Mesothelial cell of epicardium (in vitro differentiated cells): ENCODE results near the gene SDC4. TPM values are rescaled to one million over a fixed set of nuclear protein-coding genes. Genes with fewer than 3 reads are reported as not detected.
A peak's percentile ranks its signal among the peaks of the same experiment; 100 is the strongest.

Experiments
- DNase-seq, 2 experiments: peaks; one replicate each; pipeline ENCODE4 v3.0.0; 2021; ENCODE audit warnings: low spot score in 2 of 2; ENCODE audit not compliant: unreplicated experiment in 2 of 2
- H3K27ac Mint-ChIP-seq: 2 replicates; pipeline ENCODE4 v1.8.0; 2021; ENCODE audit warnings: mixed read lengths
- H3K27me3 Mint-ChIP-seq: 2 replicates; pipeline ENCODE4 v1.8.0; 2021; ENCODE audit warnings: low read depth, mixed read lengths
- H3K36me3 Mint-ChIP-seq: 2 replicates; pipeline ENCODE4 v1.8.0; 2021; ENCODE audit warnings: mixed read lengths
- H3K4me1 Mint-ChIP-seq: 2 replicates; pipeline ENCODE4 v1.8.0; 2021; ENCODE audit warnings: mixed read lengths
- H3K4me3 Mint-ChIP-seq: 2 replicates; pipeline ENCODE4 v1.8.0; 2021; ENCODE audit warnings: mild to moderate bottlenecking, moderate library complexity, mixed read lengths
- H3K9me3 Mint-ChIP-seq: 2 replicates; pipeline ENCODE4 v1.8.0; 2021; ENCODE audit warnings: mixed read lengths
- total RNA-seq: library from RNA; stranded (reverse); gene quantifications from 3 replicates; pipeline ENCODE4 v1.2.1, GENCODE V29; 2021
- TF ChIP-seq, protein P1 (sequence below): fragments of 200-600 bp; sonication (generic); IDR thresholded peaks from one replicate; pipeline ENCODE4 v1.5.0; 2021; ENCODE audit warnings: antibody characterized with exemption; ENCODE audit not compliant: unreplicated experiment

Gene SDC4
- total RNA-seq, 1 donor from 2014 or later = 46.7 TPM

DNA sequence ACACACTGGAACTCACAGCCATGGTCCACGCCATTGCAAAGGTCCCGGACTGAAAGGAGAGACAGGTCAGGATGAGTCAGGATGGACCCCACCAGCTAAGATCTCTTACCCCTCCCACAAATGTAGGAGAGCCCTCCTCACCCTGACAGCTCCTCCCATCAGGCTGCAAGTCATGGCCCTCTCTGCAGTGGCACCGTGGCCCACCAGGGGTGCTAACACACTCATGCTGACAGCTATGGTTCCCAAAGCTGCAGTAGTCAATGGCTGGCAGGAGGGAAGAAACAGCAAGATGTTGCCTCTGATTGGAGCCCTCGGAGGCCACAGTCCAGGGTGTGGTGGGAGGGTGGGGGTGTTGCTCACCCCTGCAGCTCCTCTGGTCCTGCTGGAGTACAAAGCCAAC is 47.3 kb downstream of the SDC4 start:
- Mint-ChIP-seq H3K27ac (no peak overlapping the region), H3K27me3 (peaks cover 14% of the 10 kb centered on the region), H3K36me3 (no peaks in the 10 kb centered on the region), H3K4me3 (no peak overlapping the region), H3K4me1 (peaks cover 1% of the 10 kb centered on the region), H3K9me3 (no peaks in the 10 kb centered on the region)
- no peak for DNase-seq
- TF ChIP-seq, protein P1, sequence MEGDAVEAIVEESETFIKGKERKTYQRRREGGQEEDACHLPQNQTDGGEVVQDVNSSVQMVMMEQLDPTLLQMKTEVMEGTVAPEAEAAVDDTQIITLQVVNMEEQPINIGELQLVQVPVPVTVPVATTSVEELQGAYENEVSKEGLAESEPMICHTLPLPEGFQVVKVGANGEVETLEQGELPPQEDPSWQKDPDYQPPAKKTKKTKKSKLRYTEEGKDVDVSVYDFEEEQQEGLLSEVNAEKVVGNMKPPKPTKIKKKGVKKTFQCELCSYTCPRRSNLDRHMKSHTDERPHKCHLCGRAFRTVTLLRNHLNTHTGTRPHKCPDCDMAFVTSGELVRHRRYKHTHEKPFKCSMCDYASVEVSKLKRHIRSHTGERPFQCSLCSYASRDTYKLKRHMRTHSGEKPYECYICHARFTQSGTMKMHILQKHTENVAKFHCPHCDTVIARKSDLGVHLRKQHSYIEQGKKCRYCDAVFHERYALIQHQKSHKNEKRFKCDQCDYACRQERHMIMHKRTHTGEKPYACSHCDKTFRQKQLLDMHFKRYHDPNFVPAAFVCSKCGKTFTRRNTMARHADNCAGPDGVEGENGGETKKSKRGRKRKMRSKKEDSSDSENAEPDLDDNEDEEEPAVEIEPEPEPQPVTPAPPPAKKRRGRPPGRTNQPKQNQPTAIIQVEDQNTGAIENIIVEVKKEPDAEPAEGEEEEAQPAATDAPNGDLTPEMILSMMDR = no peak

DNA sequence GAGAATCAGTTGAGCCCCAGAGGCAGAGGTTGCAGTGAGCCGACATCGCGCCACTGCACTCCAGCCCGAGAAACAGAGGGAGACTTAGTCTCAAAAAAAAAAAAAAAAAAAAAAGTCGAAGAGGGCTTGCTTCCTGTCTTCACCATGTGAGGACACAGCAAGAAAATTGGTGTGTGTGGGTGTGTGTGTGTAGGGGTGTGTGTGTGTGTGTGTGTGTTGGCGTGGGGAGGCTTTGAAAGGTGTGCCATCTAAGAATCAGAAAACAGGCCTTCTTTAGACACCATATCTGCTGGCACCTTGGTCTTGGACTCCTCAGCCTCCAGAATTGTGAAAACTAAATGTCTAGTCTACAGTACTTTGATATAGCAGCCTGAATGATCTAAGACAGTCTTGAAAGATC is 48.4 kb downstream of the SDC4 start:
- TF ChIP-seq, protein P1 = no peak
- Mint-ChIP-seq H3K36me3 (no peaks in the 10 kb centered on the region), H3K4me3 (no peak overlapping the region), H3K4me1 (peaks cover 1% of the 10 kb centered on the region), H3K9me3 (no peaks in the 10 kb centered on the region), H3K27ac (no peak overlapping the region), H3K27me3 (peaks cover 7% of the 10 kb centered on the region)
- no peak for DNase-seq

DNA sequence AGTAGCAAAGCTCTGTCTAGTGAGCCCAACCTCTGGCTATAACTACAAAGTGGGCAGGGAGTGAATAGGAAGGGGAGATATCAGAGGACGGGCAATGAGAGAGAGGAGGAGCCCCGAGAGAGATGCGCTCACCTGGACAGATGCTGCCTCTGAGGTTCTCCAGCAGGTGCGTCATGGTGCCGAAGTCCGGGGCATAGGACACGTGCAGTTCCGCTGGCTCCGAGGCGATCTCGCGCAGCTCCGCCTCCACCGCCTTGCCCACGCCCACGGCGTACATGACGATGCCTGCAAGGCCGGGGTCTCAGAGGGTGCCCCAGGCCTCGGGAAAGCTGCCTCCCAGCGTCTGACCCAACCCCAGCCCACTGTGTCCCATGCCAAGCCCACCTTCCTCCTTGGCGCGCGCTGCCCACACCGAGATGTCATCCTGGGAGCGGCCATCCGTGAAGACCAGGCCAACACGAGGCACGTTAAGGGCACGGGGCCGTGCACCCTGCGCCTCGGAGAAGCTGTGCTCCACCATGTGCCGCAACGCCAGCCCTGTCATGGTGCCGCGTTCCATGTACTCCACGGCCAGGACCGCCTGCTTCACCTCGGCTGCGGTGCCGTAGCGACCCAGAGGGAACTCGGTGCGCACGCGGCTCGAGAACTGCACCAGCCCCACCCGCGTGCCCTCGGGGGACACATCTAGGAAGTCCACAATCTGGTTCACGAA is 50.3 kb downstream of the SDC4 start:
- no peaks in the 10 kb centered on the region for H3K36me3 Mint-ChIP-seq
- TF ChIP-seq, protein P1 = no peak
- H3K27ac Mint-ChIP-seq = no peak overlapping the region
- H3K9me3 Mint-ChIP-seq = no peaks in the 10 kb centered on the region
- H3K27me3 Mint-ChIP-seq = peaks cover 16% of the 10 kb centered on the region
- DNase-seq = no peak
- peaks cover 1% of the 10 kb centered on the region for H3K4me1 Mint-ChIP-seq
- no peak overlapping the region for H3K4me3 Mint-ChIP-seq

DNA sequence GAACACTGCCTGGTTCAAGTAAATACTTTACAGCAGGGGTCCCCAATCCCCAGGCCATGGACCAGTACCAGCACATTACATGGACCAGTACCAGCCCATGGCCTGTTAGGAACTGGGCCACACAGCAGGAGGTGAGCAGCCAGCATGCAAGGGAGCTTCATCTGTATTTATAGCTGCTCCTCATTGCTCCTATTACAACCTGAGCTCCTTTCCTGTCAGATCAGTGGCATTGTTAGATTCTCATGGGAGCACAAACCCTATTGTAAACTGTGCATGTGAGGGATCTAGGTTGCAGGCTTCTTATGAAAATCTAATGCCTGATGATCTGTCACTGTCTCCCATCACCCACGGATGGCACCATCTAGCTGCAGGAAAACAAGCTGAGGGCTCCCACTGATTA is 53.6 kb downstream of the SDC4 start:
- no peak for DNase-seq
- Mint-ChIP-seq H3K36me3 (no peaks in the 10 kb centered on the region), H3K4me1 (no peaks in the 10 kb centered on the region), H3K9me3 (no peaks in the 10 kb centered on the region), H3K4me3 (no peak overlapping the region), H3K27ac (no peak overlapping the region), H3K27me3 (peaks cover 36% of the 10 kb centered on the region)
- TF ChIP-seq, protein P1 = no peak

DNA sequence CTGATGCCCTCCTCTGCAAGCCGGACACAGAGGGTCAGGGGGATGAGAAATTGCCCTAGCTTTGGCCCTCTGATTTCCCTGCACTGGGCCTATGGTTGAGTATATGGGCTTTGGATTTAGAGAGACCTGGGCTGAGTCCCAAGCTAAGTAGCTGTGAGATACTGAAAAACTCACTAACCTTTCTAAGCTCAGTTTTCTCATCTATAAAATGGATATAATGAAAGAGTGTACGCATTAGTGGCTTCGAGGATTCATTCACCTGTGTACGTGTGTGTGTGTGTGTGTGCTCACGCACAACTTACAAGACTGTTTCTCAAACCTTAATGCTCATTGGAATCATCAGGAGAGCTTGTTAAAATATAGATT is 54.2 kb downstream of the SDC4 start:
- TF ChIP-seq, protein P1 = no peak
- H3K27me3 Mint-ChIP-seq = peaks cover 39% of the 10 kb centered on the region
- no peak overlapping the region for H3K27ac Mint-ChIP-seq
- no peak for DNase-seq
- H3K4me3 Mint-ChIP-seq = peak overlapping the region; percentile 63
- no peaks in the 10 kb centered on the region for H3K36me3 Mint-ChIP-seq
- H3K9me3 Mint-ChIP-seq = no peaks in the 10 kb centered on the region
- H3K4me1 Mint-ChIP-seq = no peaks in the 10 kb centered on the region
